A673 (cell line): ENCODE data around the gene ARL5B.

Experiments
- CTCF ChIP-seq: fragments of 300-800, 200-600 bp; sonication (generic); conservative IDR thresholded peaks from 2 replicates; pipeline ENCODE4 v1.5.1; 2017; ENCODE audit warnings: low read depth, mild to moderate bottlenecking, antibody characterized with exemption, low read length, moderate library complexity, mixed read lengths
- EZH2 ChIP-seq: fragments of 200-600 bp; sonication (generic); IDR thresholded peaks from 2 replicates; pipeline ENCODE4 v1.6.1; 2017; ENCODE audit warnings: borderline replicate concordance, low read depth, mild to moderate bottlenecking, mixed read lengths, antibody characterized with exemption, low read length; ENCODE audit not compliant: poor library complexity, severe bottlenecking

DNA sequence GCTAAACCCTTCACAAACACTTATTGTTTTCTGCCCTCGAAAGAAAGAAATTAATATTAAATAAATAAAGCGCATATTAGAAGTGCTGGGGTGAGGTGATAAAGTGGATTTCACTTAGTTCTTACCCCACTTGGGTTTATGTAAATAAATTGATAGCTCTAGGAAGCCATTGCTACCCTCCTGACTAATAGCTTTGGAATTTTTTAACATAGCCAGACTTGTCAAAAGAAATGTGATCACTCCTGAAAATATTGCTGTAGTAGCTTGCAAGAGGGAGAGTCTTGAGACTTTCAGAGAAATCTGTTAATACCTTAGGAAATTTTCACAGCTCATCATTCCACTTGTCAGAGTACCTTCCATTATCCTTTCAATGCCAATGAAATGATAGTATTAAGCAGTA is 7.6 kb downstream of the ARL5B start:
- TF ChIP-seq CTCF: no peak
- no peak for TF ChIP-seq EZH2
